Fibroblast of skin of back (primary cell): ENCODE measurements around the gene NUP58. TPM values are rescaled to one million over a fixed set of nuclear protein-coding genes. Genes with fewer than 3 reads are reported as not detected.
A peak's percentile ranks its signal among the peaks of the same experiment; 100 is the strongest.

Experiments used
- DNase-seq: peaks from one replicate; pipeline ENCODE4 v3.0.0-alpha.2; 2013
- polyA plus RNA-seq, 2 experiments: library from polyadenylated mRNA; unstranded; fragments of 120-200 nt; gene quantifications; one replicate each; pipeline ENCODE4 v1.2.1, GENCODE V29; 2013; ENCODE audit not compliant: insufficient read length in 2 of 2

Gene NUP58
- 39.4 TPM for polyA plus RNA-seq (2013, experiment 1 of 2; ENCODE audit: insufficient read length)
- polyA plus RNA-seq (2013, experiment 2 of 2; ENCODE audit: insufficient read length) = 31.3 TPM

- peak; percentile 96 for DNase-seq
Measured at GRCh38 chr13:25301347-25302113, at the start of gene NUP58. Gene NUP58, plus strand, starts transcription at chr13:25301625. Its CDS starts 149 bp downstream, at chr13:25301774.

- no peak for DNase-seq
Measured at GRCh38 chr13:25252225-25252624, 49.2 kb upstream of the NUP58 start.

GRCh38 chr13:25252752-25253151 is 48.7 kb upstream of the NUP58 start:
- DNase-seq = no peak

- no peak for DNase-seq
Measured at GRCh38 chr13:25253702-25254101, 47.7 kb upstream of the NUP58 start.

GRCh38 chr13:25262261-25262660 is 39.2 kb upstream of the NUP58 start:
- no peak for DNase-seq

- no peak for DNase-seq
Measured at GRCh38 chr13:25266706-25267105, 34.7 kb upstream of the NUP58 start.

- no peak for DNase-seq
Measured at GRCh38 chr13:25267715-25268114, 33.7 kb upstream of the NUP58 start.

GRCh38 chr13:25268561-25268960 is 32.9 kb upstream of the NUP58 start:
- no peak for DNase-seq

GRCh38 chr13:25276748-25277147 is 24.7 kb upstream of the NUP58 start:
- peak; percentile 48 for DNase-seq

- DNase-seq = no peak
Measured at GRCh38 chr13:25280396-25280795, 21.0 kb upstream of the NUP58 start.

- no peak for DNase-seq
Measured at GRCh38 chr13:25281193-25281934, 20.1 kb upstream of the NUP58 start.

GRCh38 chr13:25281935-25282332 is 19.5 kb upstream of the NUP58 start:
- no peak for DNase-seq

- peak; percentile 63 for DNase-seq
Measured at GRCh38 chr13:25286308-25286968, 15.0 kb upstream of the NUP58 start.

GRCh38 chr13:25286969-25287961 is 14.2 kb upstream of the NUP58 start, which contains the start of gene MTMR6:
Gene MTMR6, minus strand, starts transcription at chr13:25287488. Its CDS starts 241 bp downstream, at chr13:25287247.
- peak; percentile 82 for DNase-seq

GRCh38 chr13:25288966-25289365 is 12.5 kb upstream of the NUP58 start:
- DNase-seq = no peak

GRCh38 chr13:25291691-25292090 is 9.7 kb upstream of the NUP58 start:
- DNase-seq = no peak

GRCh38 chr13:25292301-25292700 is 9.1 kb upstream of the NUP58 start:
- no peak for DNase-seq

- no peak for DNase-seq
Measured at GRCh38 chr13:25295228-25295627, 6.2 kb upstream of the NUP58 start.

GRCh38 chr13:25295701-25296100 is 5.7 kb upstream of the NUP58 start:
- no peak for DNase-seq

GRCh38 chr13:25300861-25301346 is 521 bp upstream of the NUP58 start:
- no peak for DNase-seq

GRCh38 chr13:25302121-25302520 is 696 bp downstream of the NUP58 start:
- no peak for DNase-seq
